Coronary artery (tissue), 2 donors: ENCODE data around the gene B4GALNT4.

Source experiments
- DNase-seq: peaks from one replicate; pipeline ENCODE4 v3.0.0-alpha.2; 2017; ENCODE audit warnings: low spot score
- H3K27ac ChIP-seq, 2 donors: fragments of 200-600 bp; sonication (generic); one replicate each; pipeline ENCODE4 v1.5.1; 2016 to 2019
- H3K4me3 ChIP-seq: fragments of 200-600 bp; sonication (generic); 2 replicates; pipeline ENCODE4 v1.5.1; 2016; ENCODE audit warnings: mild to moderate bottlenecking, moderate library complexity
- TF ChIP-seq, protein P1 (sequence below): fragments of 200-600 bp; sonication (generic); IDR thresholded peaks from one replicate; pipeline ENCODE4 v1.5.1; 2019; ENCODE audit warnings: antibody characterized with exemption

B4GALNT4 gene

DNA sequence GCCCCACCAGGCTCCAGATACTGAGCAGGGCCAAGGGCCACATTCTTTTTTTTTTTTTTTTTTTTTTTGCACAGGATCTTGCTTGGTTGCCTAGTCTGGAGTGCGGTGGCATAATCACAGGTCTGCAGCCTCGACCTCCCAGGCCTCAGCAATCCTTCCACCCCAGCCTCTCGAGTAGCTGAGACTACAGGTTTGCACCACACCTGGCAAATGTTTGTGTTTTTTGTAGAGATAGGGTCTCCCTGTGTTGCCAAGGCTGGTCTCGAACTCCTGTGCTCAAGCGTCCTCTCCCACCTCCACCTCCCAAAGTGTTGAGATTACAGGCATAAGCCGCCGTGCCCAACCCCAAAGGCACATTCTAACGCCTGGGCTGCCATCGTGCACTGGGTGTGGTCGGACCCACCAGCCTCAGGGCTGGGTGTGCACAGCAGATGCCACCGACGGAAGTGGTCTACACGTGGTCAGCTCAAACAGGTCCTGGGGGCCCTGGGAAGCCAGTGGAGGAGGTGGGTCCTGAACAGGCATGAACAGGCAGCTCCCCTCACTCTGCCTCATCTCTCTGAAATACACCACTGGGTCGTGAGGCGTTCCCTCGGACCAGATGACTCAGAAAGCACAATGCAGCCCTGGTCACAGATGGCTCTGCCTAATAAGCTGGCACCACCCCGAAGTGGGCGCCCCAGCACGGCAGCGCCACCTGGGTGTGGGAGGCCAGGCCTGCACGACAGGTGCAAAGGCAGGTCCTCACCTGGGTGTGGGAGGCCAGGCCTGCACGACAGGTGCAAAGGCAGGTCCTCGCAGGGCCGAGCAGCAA lies 5.1 kb upstream of the B4GALNT4 start:
- TF ChIP-seq, protein P1, sequence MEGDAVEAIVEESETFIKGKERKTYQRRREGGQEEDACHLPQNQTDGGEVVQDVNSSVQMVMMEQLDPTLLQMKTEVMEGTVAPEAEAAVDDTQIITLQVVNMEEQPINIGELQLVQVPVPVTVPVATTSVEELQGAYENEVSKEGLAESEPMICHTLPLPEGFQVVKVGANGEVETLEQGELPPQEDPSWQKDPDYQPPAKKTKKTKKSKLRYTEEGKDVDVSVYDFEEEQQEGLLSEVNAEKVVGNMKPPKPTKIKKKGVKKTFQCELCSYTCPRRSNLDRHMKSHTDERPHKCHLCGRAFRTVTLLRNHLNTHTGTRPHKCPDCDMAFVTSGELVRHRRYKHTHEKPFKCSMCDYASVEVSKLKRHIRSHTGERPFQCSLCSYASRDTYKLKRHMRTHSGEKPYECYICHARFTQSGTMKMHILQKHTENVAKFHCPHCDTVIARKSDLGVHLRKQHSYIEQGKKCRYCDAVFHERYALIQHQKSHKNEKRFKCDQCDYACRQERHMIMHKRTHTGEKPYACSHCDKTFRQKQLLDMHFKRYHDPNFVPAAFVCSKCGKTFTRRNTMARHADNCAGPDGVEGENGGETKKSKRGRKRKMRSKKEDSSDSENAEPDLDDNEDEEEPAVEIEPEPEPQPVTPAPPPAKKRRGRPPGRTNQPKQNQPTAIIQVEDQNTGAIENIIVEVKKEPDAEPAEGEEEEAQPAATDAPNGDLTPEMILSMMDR = no peak
- DNase-seq = no peak
- no peak overlapping the region for H3K4me3 ChIP-seq
- H3K27ac ChIP-seq = no peak overlapping the region

DNA sequence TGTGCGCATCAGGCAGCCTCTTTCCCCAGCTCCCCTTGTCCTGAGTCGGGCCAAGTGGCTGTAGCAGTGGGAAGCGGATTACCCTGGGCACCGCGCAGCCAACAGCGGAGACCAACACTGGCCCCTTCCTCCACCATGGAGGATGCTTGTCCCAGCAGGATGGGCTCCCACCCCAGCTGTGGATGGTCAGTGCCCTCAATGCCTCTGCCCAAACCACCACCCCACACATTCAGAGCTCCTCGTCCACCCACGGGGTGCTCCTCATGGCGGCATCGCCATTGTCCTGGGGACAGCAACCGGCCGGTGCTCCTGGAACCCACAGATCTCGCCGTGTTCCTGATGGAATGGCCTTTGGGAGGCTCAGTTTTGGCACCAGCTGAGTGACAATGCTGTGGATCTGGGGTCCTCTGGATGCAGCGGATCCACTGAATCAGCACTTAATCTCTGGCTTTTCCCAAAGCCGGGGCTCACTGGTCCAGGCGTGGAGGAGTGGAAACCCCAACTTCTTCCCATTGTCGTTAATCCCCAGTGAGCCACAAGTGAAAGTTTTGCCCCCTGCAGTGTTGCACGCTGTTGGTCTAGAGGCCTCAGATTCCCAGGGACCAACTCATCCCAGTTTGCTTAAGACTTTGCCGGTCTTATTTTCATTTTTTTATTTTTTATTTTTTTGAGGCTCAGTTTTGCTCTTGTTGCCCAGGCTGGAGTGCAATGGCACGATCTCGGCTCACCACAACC lies 4.1 kb upstream of the B4GALNT4 start:
- TF ChIP-seq, protein P1 = no peak
- H3K4me3 ChIP-seq = no peak overlapping the region
- H3K27ac ChIP-seq = no peak overlapping the region
- no peak for DNase-seq

DNA sequence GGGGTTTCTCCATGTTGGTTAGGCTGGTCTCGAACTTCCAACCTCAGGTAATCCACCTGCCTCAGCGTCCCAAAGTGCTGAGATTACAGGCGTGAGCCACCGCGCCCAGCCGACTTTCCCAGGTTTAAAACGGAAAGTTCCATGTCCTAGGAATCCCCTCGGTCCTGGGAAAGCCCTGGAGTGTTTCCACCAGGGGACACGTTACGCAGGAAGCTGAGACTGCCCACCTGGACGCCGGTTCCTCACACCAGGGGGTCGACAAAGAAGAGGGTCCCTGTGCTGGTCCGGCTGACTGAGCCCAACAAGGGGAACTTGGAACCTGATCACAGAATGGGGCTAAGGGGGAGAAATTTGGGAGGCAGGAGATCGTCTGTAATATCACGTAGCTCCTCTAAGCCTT lies 3.5 kb upstream of the B4GALNT4 start:
- DNase-seq = no peak
- Histone ChIP-seq H3K4me3 (no peak overlapping the region), H3K27ac (no peak overlapping the region)

DNA sequence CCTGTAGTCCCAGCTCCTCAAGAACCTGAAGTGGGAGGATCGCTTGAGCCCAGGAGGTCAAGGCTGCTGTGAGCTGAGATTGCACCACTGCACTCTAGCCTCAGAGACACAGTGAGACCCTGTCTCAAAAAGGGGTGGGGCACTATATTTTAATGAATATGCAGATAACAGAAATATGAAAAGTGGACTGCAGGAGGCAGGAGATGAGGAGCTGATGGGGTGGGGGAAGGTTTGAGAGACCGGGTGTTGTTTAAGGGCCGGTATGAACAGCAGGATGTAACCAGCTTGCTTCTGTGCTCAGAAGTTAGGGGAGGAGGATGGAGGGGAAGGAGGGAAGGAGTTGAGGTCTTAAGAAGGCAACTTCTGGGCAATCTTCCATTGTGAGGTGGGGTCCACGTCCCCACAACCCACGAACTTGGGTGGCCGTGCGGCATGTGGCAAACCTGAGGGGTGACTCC lies 1.3 kb upstream of the B4GALNT4 start:
- TF ChIP-seq, protein P1 = no peak
- no peak for DNase-seq
- Histone ChIP-seq H3K4me3 (no peak overlapping the region), H3K27ac (no peak overlapping the region)

More for the DNA sequence above, 3.5 kb upstream of the B4GALNT4 start:
- TF ChIP-seq, protein P1 = no peak

DNA sequence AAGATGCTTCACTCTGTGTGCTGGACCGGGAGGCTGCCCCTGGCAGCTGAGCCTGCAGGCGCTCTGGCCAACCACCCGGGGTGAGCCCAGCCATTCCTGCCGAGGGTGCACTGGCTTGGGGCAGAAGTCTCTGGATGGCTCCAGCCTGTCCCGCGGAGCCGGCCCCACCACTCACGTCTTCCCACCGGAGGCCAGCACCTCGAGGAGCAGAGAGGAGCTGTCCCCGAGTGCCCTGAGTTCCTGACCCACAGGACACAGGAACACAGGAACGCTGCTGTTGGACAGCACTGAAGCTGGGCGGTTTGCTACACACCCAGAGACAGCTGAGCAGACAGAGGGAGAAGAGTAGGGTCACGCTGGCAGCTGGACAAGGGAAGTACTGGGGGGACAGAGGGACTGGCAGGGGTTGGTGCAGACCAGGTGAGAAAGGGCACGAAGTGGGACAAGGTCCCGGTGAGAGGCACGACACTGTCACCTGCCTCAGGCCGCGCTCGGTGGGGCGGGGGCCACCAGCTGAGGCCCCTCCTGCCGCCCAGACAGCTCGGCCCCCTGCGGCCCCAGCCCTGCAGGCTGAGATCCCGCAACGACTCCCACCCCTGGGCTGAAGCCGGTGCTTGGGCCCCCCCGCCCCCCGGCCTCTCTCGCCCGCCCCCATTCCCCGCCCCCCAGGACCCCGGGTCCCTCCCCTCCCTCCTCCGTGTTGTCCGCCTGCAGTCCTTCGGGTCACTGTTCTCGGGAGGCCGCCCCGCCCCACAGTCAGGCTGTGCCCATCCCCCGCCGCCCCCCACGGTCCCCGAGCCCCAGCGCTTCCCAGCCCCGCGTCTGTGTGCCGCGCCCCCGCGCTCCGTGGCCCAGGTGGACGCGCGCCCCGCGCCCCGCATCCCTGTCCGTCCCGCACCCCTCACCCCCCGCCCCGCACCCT lies 624 bp upstream of the B4GALNT4 start:
- H3K4me3 ChIP-seq = peak overlapping the region; percentile 63
- no peak for DNase-seq
- TF ChIP-seq, protein P1 = no peak
- no peak overlapping the region for H3K27ac ChIP-seq

DNA sequence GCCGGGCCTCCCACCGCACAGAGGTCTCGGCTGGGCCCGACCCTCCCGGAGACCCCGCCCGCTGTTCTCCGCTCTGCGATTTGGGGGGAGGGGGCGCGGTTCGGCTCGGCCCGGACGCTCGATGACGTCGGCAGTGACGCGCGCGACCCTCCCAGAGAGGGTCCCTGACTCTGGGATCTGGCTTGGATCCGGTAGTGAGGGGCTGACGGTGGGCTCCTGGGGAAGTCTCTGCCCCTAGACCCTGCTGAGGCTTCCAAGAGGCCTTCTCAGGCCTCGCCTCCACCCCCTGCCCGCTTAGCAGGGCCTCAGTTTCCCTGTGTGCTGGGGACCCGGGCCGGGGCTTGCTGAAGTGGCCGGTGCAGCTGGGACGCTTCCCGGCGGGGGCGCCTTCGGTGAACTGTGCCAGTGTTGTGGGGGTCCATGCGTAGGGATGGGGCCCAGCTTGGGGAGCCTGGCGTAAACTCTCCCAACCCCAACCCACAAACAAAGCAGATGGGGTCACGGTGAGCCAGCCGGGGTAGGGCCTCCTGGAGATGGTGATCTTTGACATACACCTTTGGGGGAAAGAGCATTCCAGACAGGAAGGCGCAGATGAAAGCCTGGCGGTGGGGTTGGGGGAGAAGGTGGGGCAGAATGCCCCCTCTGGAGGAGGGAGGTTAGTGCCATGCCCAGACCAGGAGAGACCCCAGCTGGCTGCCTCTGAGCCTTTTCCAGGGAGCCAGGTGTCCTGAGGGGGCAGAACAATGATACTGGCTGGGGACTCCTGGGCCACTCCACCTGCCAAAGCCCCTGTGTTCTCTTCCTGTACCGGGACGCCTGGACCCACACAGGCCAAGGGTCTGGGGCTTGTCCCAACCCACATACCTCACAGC lies 1.0 kb downstream of the B4GALNT4 start:
- TF ChIP-seq, protein P1 = no peak
- Histone ChIP-seq H3K4me3 (no peak overlapping the region), H3K27ac (no peak overlapping the region)
- no peak for DNase-seq
